ENCODE data around the gene TAF4B.

DNA sequence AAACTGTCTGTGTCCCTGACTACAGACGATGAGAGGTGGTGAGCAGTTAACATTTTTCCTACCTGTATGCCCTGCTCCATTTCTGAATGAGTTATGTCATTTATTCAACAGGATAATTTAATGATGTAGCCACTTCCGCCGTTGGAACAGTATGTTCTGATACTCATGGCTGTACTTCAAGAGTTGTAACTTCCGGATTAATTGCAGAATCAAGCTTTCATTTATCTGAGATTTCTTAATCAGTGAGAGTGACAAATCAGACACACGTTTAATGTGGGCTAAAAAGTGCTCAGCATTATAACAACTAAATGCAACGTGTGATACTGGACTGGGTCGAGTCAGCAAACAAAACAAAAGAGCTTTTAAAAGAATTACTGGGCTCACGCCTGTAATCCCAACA is 214.4 kb downstream of the TAF4B start:
- TF ChIP-seq, protein P1, sequence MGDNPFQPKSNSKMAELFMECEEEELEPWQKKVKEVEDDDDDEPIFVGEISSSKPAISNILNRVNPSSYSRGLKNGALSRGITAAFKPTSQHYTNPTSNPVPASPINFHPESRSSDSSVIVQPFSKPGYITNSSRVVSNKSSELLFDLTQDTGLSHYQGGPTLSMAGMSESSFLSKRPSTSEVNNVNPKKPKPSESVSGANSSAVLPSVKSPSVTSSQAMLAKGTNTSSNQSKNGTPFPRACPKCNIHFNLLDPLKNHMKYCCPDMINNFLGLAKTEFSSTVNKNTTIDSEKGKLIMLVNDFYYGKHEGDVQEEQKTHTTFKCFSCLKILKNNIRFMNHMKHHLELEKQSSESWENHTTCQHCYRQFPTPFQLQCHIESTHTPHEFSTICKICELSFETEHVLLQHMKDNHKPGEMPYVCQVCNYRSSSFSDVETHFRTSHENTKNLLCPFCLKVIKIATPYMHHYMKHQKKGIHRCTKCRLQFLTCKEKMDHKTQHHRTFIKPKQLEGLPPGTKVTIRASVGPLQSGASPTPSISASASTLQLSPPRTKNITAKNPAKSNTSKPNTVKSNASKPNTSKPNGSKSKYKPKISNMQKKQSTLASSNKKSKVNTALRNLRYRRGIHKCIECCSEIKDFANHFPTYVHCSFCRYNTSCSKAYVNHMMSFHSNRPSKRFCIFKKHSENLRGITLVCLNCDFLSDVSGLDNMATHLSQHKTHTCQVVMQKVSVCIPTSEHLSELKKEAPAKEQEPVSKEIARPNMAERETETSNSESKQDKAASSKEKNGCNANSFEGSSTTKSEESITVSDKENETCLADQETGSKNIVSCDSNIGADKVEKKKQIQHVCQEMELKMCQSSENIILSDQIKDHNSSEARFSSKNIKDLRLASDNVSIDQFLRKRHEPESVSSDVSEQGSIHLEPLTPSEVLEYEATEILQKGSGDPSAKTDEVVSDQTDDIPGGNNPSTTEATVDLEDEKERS (tag by site-specific recombination; IDR thresholded peaks at IDR 0.05), result no peak
- TF ChIP-seq, protein P2, sequence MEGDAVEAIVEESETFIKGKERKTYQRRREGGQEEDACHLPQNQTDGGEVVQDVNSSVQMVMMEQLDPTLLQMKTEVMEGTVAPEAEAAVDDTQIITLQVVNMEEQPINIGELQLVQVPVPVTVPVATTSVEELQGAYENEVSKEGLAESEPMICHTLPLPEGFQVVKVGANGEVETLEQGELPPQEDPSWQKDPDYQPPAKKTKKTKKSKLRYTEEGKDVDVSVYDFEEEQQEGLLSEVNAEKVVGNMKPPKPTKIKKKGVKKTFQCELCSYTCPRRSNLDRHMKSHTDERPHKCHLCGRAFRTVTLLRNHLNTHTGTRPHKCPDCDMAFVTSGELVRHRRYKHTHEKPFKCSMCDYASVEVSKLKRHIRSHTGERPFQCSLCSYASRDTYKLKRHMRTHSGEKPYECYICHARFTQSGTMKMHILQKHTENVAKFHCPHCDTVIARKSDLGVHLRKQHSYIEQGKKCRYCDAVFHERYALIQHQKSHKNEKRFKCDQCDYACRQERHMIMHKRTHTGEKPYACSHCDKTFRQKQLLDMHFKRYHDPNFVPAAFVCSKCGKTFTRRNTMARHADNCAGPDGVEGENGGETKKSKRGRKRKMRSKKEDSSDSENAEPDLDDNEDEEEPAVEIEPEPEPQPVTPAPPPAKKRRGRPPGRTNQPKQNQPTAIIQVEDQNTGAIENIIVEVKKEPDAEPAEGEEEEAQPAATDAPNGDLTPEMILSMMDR (tag by site-specific recombination; IDR thresholded peaks at IDR 0.05), result no peak
- TF ChIP-seq ZNF140 (tag by site-specific recombination; IDR thresholded peaks at IDR 0.05), result no peak
- TF ChIP-seq ZNF211 (tag by site-specific recombination; IDR thresholded peaks at IDR 0.05; ENCODE audit: low read depth), result no peak
- no peak for TF ChIP-seq ZNF169 (tag by site-specific recombination; IDR thresholded peaks at IDR 0.05)
- no peak for TF ChIP-seq ZNF121 (tag by site-specific recombination; IDR thresholded peaks at IDR 0.05)
- TF ChIP-seq, protein P3, sequence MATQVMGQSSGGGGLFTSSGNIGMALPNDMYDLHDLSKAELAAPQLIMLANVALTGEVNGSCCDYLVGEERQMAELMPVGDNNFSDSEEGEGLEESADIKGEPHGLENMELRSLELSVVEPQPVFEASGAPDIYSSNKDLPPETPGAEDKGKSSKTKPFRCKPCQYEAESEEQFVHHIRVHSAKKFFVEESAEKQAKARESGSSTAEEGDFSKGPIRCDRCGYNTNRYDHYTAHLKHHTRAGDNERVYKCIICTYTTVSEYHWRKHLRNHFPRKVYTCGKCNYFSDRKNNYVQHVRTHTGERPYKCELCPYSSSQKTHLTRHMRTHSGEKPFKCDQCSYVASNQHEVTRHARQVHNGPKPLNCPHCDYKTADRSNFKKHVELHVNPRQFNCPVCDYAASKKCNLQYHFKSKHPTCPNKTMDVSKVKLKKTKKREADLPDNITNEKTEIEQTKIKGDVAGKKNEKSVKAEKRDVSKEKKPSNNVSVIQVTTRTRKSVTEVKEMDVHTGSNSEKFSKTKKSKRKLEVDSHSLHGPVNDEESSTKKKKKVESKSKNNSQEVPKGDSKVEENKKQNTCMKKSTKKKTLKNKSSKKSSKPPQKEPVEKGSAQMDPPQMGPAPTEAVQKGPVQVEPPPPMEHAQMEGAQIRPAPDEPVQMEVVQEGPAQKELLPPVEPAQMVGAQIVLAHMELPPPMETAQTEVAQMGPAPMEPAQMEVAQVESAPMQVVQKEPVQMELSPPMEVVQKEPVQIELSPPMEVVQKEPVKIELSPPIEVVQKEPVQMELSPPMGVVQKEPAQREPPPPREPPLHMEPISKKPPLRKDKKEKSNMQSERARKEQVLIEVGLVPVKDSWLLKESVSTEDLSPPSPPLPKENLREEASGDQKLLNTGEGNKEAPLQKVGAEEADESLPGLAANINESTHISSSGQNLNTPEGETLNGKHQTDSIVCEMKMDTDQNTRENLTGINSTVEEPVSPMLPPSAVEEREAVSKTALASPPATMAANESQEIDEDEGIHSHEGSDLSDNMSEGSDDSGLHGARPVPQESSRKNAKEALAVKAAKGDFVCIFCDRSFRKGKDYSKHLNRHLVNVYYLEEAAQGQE (tag by site-specific recombination; IDR thresholded peaks at IDR 0.05), result no peak
- TF ChIP-seq ZNF19 (tag by site-specific recombination; IDR thresholded peaks at IDR 0.05; ENCODE audit: low read depth), result no peak
- no peak for TF ChIP-seq BCL11A (tag by site-specific recombination; IDR thresholded peaks at IDR 0.05; ENCODE audit: low read depth)
- TF ChIP-seq, protein P4, sequence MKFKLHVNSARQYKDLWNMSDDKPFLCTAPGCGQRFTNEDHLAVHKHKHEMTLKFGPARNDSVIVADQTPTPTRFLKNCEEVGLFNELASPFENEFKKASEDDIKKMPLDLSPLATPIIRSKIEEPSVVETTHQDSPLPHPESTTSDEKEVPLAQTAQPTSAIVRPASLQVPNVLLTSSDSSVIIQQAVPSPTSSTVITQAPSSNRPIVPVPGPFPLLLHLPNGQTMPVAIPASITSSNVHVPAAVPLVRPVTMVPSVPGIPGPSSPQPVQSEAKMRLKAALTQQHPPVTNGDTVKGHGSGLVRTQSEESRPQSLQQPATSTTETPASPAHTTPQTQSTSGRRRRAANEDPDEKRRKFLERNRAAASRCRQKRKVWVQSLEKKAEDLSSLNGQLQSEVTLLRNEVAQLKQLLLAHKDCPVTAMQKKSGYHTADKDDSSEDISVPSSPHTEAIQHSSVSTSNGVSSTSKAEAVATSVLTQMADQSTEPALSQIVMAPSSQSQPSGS (tag by site-specific recombination; IDR thresholded peaks at IDR 0.05; ENCODE audit: low read depth), result no peak

Measured in HEK293 (cell line).